Gastrocnemius medialis (tissue), 4 donors: Measurements from ENCODE around the gene CA10.

Source experiments
- CTCF ChIP-seq, 5 experiments: fragments of 450-650 bp in 3 of 5; fragments of 200-600 bp in 2 of 5; sonication (generic) in 2 of 5; IDR thresholded peaks in 4 of 5; conservative IDR thresholded peaks in 1 of 5; 1 replicate in 4 of 5; 2 replicates in 1 of 5; pipeline ENCODE4 v1.5.1; 2016 to 2019; ENCODE audit warnings: antibody characterized with exemption in 5 of 5, mild to moderate bottlenecking in 3 of 5, moderate library complexity in 3 of 5
- POLR2A ChIP-seq, 2 donors: fragments of 450-650 bp; IDR thresholded peaks; one replicate each; pipeline ENCODE4 v1.6.1; 2017; ENCODE audit warnings: antibody characterized with exemption in 2 of 2, mild to moderate bottlenecking in 2 of 2, moderate library complexity in 2 of 2

- no peak for TF ChIP-seq CTCF (IDR thresholded peaks at IDR 0.05 in 4 of 5, conservative IDR thresholded peaks at IDR 0.05 in 1 of 5)
- no peak for TF ChIP-seq POLR2A (IDR thresholded peaks at IDR 0.05)
These were observed 128.5 kb downstream of the CA10 start for GRCh38 chr17:52030052-52030451.
